NCI-H187 treated with DMSO at 0.1 percent for 48 hours (cell line): ENCODE results near the gene JAKMIP2.
"Not testable (repeated sequence)": the region's sequence is repeated elsewhere in the genome, so short reads cannot be mapped to it uniquely, and the experiment has no call there.

Source experiments
- DNase-seq: peaks from one replicate; lab custom pipeline; 2025; lab: John Stamatoyannopoulos, UW

JAKMIP2 gene

DNA sequence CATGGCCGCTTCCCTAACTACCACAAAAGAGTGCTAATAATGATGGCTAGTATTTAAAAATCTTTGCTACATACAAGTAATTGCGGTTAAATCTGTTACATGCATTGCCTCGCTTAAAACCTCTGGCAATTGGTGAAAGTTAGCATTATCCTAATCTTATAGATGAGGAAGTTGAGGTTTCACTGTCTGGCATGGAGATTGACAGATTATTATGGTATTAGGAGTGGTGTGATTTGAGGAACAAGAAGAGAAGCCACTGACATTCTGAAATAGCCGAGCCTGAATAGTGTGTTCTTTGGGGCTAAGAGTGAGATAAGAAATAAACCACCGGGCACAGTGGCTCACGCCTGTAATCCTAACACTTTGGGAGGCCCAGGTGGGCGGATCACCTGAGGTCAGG, 227.4 kb downstream of the JAKMIP2 start:
- DNase-seq = no peak

DNA sequence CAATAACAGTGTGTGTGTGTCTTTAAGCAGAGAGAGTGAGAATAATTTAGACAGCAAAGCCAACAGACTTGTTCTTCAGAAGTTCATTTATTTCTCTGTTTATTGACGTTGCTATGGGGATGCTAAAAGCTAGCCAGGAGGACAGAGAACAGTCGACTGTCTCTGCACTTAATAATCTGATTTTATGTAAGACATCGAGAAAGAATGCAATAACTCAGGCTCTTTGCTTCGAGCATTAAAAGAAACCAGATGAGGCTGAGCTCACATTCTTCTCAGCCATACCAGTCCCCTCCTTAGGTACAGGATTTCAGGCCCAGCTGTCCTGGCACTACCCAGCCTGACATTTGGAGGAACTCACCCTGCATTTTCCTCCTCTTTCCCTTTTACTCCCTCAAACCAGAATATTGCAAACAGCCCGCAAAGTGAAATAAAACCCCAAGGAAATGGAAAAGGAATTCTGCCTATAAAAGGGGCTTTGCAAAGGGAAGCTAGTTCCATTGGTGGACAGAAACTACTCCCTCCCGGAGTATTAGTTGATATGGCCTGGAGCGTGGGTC, 228.2 kb downstream of the JAKMIP2 start:
- DNase-seq = no peak

- not testable (repeated sequence) for DNase-seq
Observed at GRCh38 chr5:147553817-147554216, 228.7 kb downstream of the JAKMIP2 start.

DNA sequence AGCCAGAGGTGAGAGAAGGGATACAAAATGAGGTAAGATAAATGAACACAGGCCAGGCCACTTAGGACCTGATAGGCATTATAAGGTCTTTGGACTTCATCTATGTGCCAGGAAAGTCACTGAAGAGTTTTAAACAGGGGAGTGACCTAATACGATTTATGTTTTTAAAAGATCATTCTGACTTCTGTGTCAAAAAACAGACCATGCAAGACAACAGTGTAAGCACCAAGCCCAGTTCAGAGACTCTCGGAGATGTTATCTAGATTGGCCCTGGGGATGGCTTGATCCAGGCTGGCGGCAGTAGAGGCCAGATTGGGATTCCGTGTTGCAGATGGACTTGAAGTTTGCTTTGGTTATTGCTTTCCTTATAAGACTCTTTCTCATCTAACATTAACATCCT, 229.6 kb downstream of the JAKMIP2 start:
- DNase-seq = no peak

GRCh38 chr5:147551677-147552076, 230.9 kb downstream of the JAKMIP2 start:
- no peak for DNase-seq

GRCh38 chr5:147547730-147548129, 234.8 kb downstream of the JAKMIP2 start:
- DNase-seq = no peak

DNA sequence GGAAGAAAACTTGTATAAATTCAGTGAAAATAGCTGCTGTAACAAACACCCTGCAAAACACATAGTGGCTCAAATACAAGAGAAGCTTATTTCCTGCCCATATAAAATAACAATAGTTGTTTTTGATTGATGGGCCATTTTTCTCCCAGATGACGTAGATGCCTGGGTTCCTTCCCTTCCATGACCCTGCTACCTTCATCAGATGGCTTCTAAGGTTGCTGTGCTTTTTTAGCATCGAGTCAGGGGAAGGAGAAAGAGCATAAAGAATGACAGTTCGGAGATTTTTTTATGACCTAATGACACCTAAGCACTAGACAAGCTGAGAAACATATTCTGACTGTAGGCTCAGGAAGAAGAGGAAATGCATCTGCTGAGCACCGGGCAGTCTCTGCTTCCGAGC, 238.0 kb downstream of the JAKMIP2 start:
- DNase-seq = no peak

DNA sequence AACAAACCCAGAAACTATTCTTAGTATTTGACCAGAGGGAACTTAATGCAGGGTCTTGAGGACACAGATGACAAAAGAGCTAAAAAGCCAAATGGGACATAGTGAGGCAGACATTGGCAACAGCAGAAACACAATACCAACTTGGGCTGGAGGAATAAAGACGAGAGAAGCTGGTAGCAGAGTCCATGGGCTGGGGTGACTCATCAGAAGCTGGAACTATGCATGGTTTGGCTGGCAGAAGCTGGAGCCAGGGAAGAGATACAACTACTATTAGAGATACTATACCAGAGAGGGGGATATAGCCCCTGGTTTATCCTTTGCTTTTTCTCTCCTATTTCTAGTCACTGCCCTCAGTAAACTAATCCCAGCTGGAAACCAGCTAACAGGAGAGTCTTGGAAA, 243.5 kb downstream of the JAKMIP2 start:
- no peak for DNase-seq

- DNase-seq = no peak
Observed at GRCh38 chr5:147538236-147538635, 244.3 kb downstream of the JAKMIP2 start.
